Ascending aorta (tissue), 2 donors: ENCODE measurements around the gene SLC5A12. TPM values are rescaled to one million over a fixed set of nuclear protein-coding genes. Genes with fewer than 3 reads are reported as not detected.

Experiments used
- DNase-seq, 2 donors: peaks; one replicate each; pipeline ENCODE4 v3.0.0-alpha.2; 2019; ENCODE audit warnings: low spot score in 2 of 2
- H3K27ac ChIP-seq, 2 donors: fragments of 200-600 bp; sonication (generic); one replicate each; pipeline ENCODE4 v1.5.1; 2016 to 2017; ENCODE audit warnings: mild to moderate bottlenecking in 1 of 2
- H3K27me3 ChIP-seq: fragments of 200-600 bp; sonication (generic); one replicate; pipeline ENCODE4 v1.5.1; 2017
- H3K36me3 ChIP-seq, 2 donors: fragments of 200-600 bp; sonication (generic); one replicate each; pipeline ENCODE4 v1.5.1; 2016
- H3K4me1 ChIP-seq, 2 donors: fragments of 200-600 bp; sonication (generic); one replicate each; pipeline ENCODE4 v1.5.1; 2016 to 2017; ENCODE audit warnings: mild to moderate bottlenecking in 1 of 2
- H3K4me3 ChIP-seq, 2 donors: fragments of 200-600 bp; sonication (generic); one replicate each; pipeline ENCODE4 v1.5.1; 2016 to 2017; ENCODE audit warnings: mild to moderate bottlenecking in 1 of 2
- H3K9me3 ChIP-seq, 2 donors: fragments of 200-600 bp; sonication (generic); one replicate each; pipeline ENCODE4 v1.5.1; 2016
- CTCF ChIP-seq, 3 experiments: fragments of 200-600 bp in 2 of 3; fragments of 450-650 bp in 1 of 3; sonication (generic) in 2 of 3; IDR thresholded peaks; one replicate each; pipeline ENCODE4 v1.5.1; 2016 to 2019; ENCODE audit warnings: antibody characterized with exemption in 3 of 3, mild to moderate bottlenecking in 1 of 3, moderate library complexity in 1 of 3
- intact Hi-C: fragments of 100-400 bp; cut with DNase I; formaldehyde crosslinking; loops from one replicate; pipeline ENCODE4 v1.15.1; 2023
- total RNA-seq: library from RNA; depleted of rRNA; stranded (reverse); fragments of >200 nt; gene quantifications from one replicate; pipeline ENCODE4 v1.1.0, GENCODE V29; 2016

The SLC5A12 gene
- total RNA-seq, 1 donor from 2014 or later, result not detected

- intact Hi-C loops, result no loop called here
- H3K27me3 ChIP-seq, result no peaks in the 10 kb centered on the region
- H3K27ac ChIP-seq, result no peak overlapping the region
- no peaks in the 10 kb centered on the region for H3K36me3 ChIP-seq
- H3K4me3 ChIP-seq, result no peak overlapping the region
- no peak for DNase-seq
- no peaks in the 10 kb centered on the region for H3K4me1 ChIP-seq
- no peak for TF ChIP-seq CTCF (IDR thresholded peaks at IDR 0.05)
- H3K9me3 ChIP-seq, result no peaks in the 10 kb centered on the region
These were observed 5.1 kb upstream of the SLC5A12 start for GRCh38 chr11:26726960-26727359.

DNA sequence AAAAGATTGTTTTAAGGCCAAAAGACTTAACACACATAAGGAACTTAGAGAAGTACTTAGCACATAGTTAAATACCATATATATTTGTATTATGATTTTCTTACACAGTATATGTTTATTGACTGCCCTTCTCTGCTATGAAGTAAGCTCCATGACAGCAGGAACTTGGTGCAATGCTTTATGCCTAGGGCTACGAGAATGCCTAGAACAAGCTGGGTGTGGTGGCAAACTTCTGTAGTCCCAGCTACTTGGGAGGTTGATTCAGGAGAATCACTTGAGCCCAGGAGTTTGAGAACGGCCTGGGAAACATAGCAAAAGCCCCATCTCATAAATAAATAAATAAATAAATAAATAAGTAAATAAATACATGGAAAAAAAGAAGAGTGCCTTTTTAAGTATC, 1.9 kb downstream of the SLC5A12 start:
- DNase-seq, result no peak
- H3K4me3 ChIP-seq, result no peak overlapping the region
- H3K27ac ChIP-seq, result no peak overlapping the region
- H3K9me3 ChIP-seq, result no peaks in the 10 kb centered on the region
- no peaks in the 10 kb centered on the region for H3K4me1 ChIP-seq
- H3K27me3 ChIP-seq, result no peaks in the 10 kb centered on the region
- TF ChIP-seq CTCF (IDR thresholded peaks at IDR 0.05), result no peak
- intact Hi-C loops, result no loop called here
- no peaks in the 10 kb centered on the region for H3K36me3 ChIP-seq

DNA sequence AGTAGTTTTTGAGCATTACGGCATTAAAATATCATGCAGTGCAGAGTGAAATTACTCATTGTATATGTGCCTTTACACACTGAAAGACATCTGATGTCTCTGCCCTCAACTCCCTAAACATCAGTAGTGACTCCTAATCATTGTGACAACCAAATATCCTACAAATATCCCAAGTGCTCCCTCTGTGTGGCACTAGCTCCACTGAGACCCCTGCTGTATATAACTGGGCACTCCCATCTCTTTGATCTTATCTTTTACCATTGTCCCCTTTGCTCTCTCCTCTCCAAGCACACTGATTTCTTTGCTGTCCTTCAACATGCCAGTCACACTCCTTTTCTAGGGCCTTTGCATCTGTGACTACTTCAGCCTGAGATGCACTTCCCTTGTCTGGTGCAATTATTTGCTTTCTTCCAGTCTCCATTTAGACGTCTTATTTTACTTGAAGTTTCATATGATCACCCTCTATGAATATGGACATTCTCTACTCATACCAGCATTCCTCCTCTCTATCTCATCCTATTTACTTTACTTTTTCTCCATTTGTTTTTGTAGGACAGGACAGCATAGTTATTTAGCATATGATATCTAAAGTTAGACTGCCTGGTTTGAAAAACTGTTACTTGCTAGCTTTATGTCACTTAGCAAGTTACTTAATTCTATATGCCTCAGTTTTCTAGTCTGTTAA, 2.4 kb downstream of the SLC5A12 start:
- no peak for TF ChIP-seq CTCF (IDR thresholded peaks at IDR 0.05)
- no peak overlapping the region for H3K4me3 ChIP-seq
- intact Hi-C loops, result no loop called here
- H3K9me3 ChIP-seq, result no peaks in the 10 kb centered on the region
- DNase-seq, result no peak
- H3K27ac ChIP-seq, result no peak overlapping the region
- H3K4me1 ChIP-seq, result no peaks in the 10 kb centered on the region
- H3K36me3 ChIP-seq, result no peaks in the 10 kb centered on the region
- no peaks in the 10 kb centered on the region for H3K27me3 ChIP-seq

- intact Hi-C loops, result no loop called here
- DNase-seq, result no peak
- Histone ChIP-seq H3K9me3 (no peaks in the 10 kb centered on the region), H3K4me1 (no peaks in the 10 kb centered on the region), H3K27ac (no peak overlapping the region), H3K27me3 (no peaks in the 10 kb centered on the region), H3K36me3 (no peaks in the 10 kb centered on the region), H3K4me3 (no peak overlapping the region)
- TF ChIP-seq CTCF (IDR thresholded peaks at IDR 0.05), result no peak
These were observed 4.1 kb downstream of the SLC5A12 start for GRCh38 chr11:26717771-26718170.

DNA sequence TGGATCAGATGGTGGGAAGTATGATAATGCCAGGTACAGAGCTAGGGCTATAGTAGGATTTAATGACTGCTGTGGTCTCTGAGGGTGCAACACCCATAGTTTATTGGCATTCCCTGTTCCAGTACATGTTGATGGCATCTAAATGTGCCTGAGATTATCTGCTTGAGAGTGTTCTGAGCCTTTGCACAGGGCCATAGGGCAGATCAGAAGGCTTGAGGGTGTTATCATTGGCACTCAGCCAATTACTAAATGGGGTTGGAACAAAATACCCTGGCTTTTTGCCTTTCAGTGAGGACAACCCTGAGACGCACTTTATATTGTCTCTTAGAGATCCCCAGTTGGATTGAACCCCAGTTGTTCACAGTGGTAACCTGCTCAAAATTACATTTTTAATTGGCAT, 6.7 kb downstream of the SLC5A12 start:
- H3K4me1 ChIP-seq, result no peaks in the 10 kb centered on the region
- no peaks in the 10 kb centered on the region for H3K36me3 ChIP-seq
- no peaks in the 10 kb centered on the region for H3K9me3 ChIP-seq
- H3K4me3 ChIP-seq, result no peak overlapping the region
- no peak overlapping the region for H3K27ac ChIP-seq
- DNase-seq, result no peak
- intact Hi-C loops, result no loop called here
- no peak for TF ChIP-seq CTCF (IDR thresholded peaks at IDR 0.05)
- H3K27me3 ChIP-seq, result no peaks in the 10 kb centered on the region

- DNase-seq, result no peak
- Histone ChIP-seq H3K4me1 (no peaks in the 10 kb centered on the region), H3K9me3 (no peaks in the 10 kb centered on the region), H3K27ac (no peak overlapping the region), H3K36me3 (no peaks in the 10 kb centered on the region), H3K4me3 (no peak overlapping the region), H3K27me3 (no peaks in the 10 kb centered on the region)
- no peak for TF ChIP-seq CTCF (IDR thresholded peaks at IDR 0.05)
- intact Hi-C loops, result no loop called here
These were observed 9.4 kb downstream of the SLC5A12 start for GRCh38 chr11:26712497-26712896.
